ENCODE data around the gene CDC42BPA.

CDC42BPA gene

DNA sequence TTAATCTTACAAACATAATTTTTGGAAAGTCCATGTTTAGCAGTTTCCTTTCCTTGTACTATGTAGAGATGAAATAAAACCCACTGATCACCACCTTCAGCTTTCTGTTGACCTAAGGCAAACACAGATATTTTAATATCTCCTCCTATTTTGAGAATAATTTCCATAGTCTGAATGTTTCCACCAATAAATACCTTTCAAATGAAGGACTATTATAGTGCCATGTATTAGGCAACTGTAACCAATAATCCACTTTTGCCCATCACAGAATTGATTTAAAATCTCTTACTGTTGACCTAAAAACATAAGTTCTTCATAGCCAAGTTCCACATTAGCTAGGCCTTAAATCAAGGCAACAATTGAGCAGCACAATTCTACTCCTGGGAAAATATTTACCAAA lies 1.8 kb downstream of the CDC42BPA start:
- ChIA-PET CTCF (interaction anchor here (1.0 kb wide), 1 partner anchor 59 kb away, joined by 3 read pairs; no protein-coding TSS in a partner anchor), POLR2A (no interaction called here)
- TF ChIP-seq, protein P1, sequence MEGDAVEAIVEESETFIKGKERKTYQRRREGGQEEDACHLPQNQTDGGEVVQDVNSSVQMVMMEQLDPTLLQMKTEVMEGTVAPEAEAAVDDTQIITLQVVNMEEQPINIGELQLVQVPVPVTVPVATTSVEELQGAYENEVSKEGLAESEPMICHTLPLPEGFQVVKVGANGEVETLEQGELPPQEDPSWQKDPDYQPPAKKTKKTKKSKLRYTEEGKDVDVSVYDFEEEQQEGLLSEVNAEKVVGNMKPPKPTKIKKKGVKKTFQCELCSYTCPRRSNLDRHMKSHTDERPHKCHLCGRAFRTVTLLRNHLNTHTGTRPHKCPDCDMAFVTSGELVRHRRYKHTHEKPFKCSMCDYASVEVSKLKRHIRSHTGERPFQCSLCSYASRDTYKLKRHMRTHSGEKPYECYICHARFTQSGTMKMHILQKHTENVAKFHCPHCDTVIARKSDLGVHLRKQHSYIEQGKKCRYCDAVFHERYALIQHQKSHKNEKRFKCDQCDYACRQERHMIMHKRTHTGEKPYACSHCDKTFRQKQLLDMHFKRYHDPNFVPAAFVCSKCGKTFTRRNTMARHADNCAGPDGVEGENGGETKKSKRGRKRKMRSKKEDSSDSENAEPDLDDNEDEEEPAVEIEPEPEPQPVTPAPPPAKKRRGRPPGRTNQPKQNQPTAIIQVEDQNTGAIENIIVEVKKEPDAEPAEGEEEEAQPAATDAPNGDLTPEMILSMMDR (IDR thresholded peaks at IDR 0.05; ENCODE audit: control extremely low read depth, extremely low read depth, low read depth, missing control alignments) = no peak
- DNase-seq (ENCODE audit: extremely low spot score) = no peak

DNA sequence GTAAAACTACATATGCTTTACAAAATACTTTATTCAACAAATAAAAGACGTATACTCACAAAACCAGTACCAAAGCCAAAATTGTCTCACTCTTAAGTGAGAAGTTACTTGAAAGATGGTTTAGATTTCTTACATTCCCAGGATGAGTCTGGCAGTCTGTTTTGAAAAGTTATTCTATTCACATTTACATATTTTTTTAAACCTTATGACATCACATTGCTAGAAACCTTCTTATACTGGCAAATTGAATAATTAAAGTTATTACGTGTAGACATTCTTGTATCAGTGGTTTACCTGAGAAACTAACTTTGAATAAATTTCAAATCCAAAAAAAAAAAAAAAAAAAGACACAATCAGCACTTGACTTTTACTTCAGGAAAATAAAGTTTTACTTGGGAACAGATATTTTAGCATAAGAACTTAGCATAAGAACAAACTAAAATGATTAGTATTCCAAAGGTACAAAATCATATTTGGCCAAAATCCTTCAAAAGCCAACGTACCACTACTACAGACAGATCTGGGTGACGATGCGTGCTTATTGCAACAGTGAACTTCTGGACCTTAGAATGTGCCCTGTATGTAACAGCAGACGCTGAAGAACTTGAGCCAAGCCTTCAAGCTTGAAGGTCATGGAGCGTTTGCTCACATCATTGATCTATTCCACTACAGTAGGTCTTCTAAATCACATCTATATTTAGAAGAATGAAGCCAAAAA lies 2.5 kb downstream of the CDC42BPA start:
- ChIA-PET CTCF (interaction anchor here (0.6 to 1.0 kb wide), 2 partner anchors 58 to 448 kb away, joined by 3 read pairs; no protein-coding TSS in a partner anchor), POLR2A (no interaction called here)
- TF ChIP-seq, protein P1 (IDR thresholded peaks at IDR 0.05; ENCODE audit: control extremely low read depth, extremely low read depth, low read depth, missing control alignments) = no peak
- DNase-seq (ENCODE audit: extremely low spot score) = no peak

DNA sequence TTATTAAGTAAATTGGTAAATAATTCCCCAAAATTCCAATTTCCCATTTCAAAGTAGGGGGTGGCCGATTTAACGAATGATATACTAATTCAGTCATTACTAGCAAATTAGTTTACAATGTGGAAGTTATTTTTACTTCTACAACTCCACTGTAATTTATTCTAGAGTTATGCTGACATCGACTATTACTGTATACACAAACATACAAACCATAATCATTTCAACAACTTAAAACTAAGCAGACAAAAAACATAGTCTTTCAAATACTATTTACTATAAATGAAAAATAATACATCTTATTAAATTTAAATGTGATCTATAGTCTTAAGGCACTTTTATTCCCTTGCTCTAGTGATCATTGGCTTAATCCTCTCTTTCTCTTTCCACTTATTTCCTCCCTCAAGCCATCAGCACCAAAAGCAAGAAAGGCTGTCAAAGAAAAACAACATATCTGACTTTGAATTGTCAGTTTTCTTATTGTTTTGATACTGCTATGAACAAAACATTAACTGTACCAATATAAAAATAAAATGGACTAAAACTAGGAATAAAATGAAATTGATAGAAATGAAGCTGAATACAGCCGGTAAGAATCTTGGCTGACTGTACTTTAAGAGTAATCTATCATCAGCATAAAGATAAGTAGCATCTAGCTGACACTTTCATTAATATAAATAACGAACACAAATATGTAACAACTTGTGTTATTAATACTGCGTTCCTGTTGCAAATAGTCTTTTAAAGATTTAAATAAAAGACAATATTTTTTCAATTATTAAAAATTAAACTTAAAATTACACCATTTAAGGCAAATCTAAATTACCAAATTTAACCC lies 4.1 kb downstream of the CDC42BPA start:
- TF ChIP-seq, protein P1 (IDR thresholded peaks at IDR 0.05; ENCODE audit: control extremely low read depth, extremely low read depth, low read depth, missing control alignments) = no peak
- ChIA-PET CTCF (no interaction called here), POLR2A (no interaction called here)
- DNase-seq (ENCODE audit: extremely low spot score) = no peak

DNA sequence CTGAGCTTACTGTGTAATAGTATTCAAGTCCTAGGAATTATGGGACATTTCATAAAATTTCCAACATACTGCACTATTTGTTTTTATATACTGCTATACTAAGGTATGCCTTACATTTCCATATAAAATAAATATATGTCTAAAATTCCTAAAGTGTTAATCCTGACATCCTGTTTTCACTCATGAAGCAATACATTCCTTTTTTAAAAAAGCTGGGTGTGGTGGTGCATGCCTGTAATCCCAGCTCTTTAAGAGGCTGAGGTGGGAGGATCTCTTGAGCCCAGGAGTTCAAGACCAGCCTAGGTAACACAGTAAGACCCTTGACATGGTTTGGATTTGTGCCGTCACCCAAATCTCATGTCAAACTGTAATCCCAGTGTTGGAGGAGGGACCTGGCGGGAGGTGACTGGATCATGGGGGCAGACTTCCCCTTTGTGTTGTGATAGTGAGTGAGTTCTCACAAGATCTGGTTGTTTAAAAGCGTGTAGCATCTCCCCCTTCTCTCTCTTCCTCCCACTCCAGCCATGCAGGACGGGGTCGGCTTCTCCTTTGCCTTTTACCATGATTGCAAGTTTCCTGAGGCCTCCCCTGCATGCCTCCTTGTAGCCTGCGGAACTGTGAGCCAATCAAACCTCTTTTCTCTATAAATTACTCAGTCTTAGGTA lies 5.8 kb downstream of the CDC42BPA start:
- ChIA-PET POLR2A (no interaction called here), CTCF (interaction anchor here (0.7 to 1.2 kb wide), 2 partner anchors 11 to 86 kb away, joined by 3 read pairs; no protein-coding TSS in a partner anchor)
- no peak for DNase-seq (ENCODE audit: extremely low spot score)
- TF ChIP-seq, protein P1 (IDR thresholded peaks at IDR 0.05; ENCODE audit: control extremely low read depth, extremely low read depth, low read depth, missing control alignments) = no peak

DNA sequence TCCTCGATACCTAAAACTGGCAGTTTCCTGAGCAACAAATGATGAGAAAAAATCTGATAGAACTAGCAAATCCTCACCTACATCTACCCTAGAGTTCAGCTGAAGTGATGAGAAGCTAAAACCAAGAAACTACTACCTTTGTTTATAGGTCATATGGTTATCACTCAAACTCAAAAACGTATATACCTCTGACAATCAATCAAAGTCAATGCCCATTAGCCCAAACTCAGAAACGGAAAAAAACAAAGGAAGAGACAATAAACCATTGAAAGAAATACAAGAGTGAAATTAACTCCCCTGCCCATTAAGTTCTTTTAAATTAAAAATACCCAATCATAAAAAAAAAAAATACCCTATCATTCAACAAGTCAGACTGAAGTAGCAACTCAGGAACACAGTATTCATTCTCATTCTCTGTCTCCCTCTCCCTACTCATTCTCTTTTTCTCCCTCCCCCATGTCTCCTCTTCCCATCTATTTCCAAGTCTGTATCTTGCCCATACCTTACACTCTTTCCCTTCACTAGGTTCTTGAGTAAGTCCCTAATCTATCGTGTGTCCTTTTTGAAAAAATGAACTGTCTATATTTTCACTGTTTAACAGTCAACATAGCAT lies 6.8 kb downstream of the CDC42BPA start:
- TF ChIP-seq, protein P1 (IDR thresholded peaks at IDR 0.05; ENCODE audit: control extremely low read depth, extremely low read depth, low read depth, missing control alignments) = no peak
- DNase-seq (ENCODE audit: extremely low spot score) = no peak
- CTCF ChIA-PET = interaction anchor here (1.2 kb wide), 1 partner anchor 85 kb away, joined by 3 read pairs; no protein-coding TSS in a partner anchor
- POLR2A ChIA-PET = no interaction called here
